Ishikawa (cell line): ENCODE data around the gene EPHA10.

ENCODE experiments used
- CREB1 ChIP-seq: IDR thresholded peaks from 2 replicates; pipeline ENCODE4 v1.6.1; 2012; ENCODE audit warnings: low read depth
- EP300 ChIP-seq: IDR thresholded peaks from 2 replicates; pipeline ENCODE4 v1.6.1; 2012; ENCODE audit warnings: borderline replicate concordance
- MAX ChIP-seq: IDR thresholded peaks from 2 replicates; pipeline ENCODE4 v1.6.1; 2012
- NFIC ChIP-seq: IDR thresholded peaks from 2 replicates; pipeline ENCODE4 v1.6.1; 2012
- REST ChIP-seq: IDR thresholded peaks from 2 replicates; pipeline ENCODE4 v1.6.1; 2012; ENCODE audit warnings: low read depth, mild to moderate bottlenecking
- TCF12 ChIP-seq: IDR thresholded peaks from 2 replicates; pipeline ENCODE4 v1.6.1; 2012; ENCODE audit warnings: low read depth
- USF1 ChIP-seq: IDR thresholded peaks from 2 replicates; pipeline ENCODE4 v1.6.1; 2012

GRCh38 chr1:37793773-37794371, 29.0 kb upstream of the EPHA10 start, which contains the start of gene MANEAL:
- TF ChIP-seq EP300 (no peak), CREB1 (no peak), USF1 (no peak; the same call in 1 of the 2 replicates), NFIC (no peak), TCF12 (no peak), REST (peak; percentile 41; the same call in 1 of the 2 replicates), MAX (peak; percentile 65)
